ENCODE measurements around the gene LMO7.
"Not testable (repeated sequence)": the region's sequence is repeated elsewhere in the genome, so short reads cannot be mapped to it uniquely, and the experiment has no call there.

LMO7 gene

GRCh38 chr13:75699062-75699461, 62.9 kb downstream of the LMO7 start:
- DNase-seq (ENCODE audit: low read depth in 2 of 2), result no peak

DNA sequence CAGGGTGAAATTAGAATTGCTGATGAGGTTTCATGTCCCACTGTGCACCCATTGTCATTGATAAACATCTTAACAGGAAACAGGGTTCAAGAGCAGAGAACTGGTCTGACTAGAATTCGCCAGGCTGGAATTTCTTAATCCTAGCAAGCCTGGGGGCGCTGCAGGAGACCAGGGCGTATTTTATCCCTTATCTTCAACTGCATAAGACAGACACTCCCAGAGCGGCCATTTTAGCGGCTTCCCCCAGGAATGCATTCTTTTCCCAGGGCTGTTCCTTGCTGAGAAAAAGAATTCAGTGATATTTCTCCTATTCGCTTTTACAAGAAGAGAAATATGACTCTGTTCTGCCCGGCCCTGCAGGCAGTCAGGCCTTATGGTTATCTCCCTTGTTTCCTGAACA, 63.6 kb downstream of the LMO7 start:
- DNase-seq (ENCODE audit: low read depth in 2 of 2), result not testable (repeated sequence)

DNA sequence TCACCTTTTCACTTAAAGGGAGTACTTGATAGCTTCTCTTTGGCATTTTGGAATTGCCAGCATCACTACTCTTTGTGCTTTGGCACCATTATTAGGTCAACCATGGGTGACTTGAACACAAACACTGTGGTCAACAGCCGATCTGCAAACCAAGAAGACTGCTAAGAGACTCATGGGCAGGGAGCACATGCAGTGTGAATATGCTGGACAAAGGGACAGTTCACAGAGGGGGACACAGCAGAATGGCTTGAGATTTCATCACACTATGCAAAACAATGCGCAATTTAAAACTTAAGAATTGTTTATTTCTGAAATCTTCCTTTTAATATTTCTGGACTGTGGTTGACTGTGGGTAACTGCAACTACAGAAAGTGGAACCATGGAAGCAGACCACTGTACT, 64.4 kb downstream of the LMO7 start:
- no peak for DNase-seq (ENCODE audit: low read depth in 2 of 2)

DNA sequence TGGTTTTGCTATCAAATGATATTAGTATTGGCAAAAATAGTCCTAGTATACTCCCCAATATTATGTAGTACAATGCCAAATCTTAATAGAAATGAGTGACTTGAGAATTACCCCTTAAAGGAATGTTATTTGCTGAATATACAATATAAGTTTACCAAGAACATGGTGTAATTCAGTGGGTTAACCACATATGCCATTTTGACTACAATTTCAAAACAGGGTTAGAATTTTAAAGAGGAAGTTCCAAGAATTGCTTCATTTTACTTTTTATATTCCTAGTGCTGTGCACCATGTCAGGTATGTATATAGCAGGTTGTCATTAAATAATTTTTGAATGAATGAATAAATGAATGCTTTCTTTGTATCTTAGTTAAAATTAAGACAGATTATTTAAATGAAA, 66.3 kb downstream of the LMO7 start:
- no peak for DNase-seq (ENCODE audit: low read depth in 2 of 2)

- DNase-seq (ENCODE audit: low read depth in 2 of 2), result no peak
These were observed 67.6 kb downstream of the LMO7 start for GRCh38 chr13:75703769-75704168.

DNA sequence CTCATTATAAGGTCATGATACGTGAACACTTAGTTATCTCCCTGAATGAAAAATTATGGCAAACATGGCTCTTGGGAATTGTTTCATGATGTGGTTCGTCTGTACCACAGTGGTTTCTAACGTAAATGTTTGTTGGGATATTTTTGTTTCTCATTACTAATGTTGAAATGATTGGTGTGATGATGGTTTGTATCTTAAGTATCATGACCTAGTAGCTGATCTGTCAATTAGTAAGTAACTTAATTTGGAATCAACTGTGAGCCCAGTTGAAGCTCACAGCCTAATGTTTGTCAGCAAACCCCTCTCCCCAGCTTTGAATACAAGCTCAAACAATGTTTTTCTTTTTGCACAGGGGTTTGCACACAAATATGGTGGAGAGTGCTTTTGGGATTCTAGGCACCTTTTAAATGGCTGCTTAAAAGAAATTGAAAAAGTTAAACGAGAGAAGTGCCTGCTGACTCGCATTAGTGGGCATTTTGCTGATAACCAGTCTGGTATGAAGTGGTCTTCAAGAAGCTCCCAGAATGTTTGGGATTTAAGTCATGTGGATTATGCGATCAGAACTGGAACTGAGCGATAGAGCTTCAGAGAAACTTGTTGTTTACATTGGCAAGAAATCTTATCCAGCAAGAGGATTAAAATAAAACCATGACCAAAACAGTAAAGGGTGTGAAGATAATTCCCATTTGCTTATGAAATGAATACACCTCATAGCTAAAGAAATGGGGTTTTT, 68.2 kb downstream of the LMO7 start:
- no peak for DNase-seq (ENCODE audit: low read depth in 2 of 2)

- no peak for DNase-seq (ENCODE audit: low read depth in 2 of 2)
These were observed 68.8 kb downstream of the LMO7 start for GRCh38 chr13:75704927-75705288.

DNA sequence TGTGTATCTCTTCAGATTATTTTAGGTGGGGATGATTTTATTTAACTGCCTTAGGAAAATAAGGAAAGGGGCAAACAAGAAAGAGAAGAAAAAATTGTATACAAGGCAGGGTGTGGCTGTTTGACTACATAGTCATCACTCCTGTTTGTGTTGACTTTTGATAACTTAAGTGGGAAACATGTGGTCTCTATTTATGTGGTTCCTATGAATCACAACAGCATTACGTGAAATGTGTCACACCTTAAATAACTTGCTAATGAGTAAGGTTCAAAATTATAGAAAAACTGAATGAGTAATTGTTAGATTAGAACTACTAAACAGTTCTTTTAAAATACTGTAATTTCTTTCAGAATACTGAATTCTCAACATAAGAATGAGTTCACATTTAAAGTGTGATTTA, 69.3 kb downstream of the LMO7 start:
- no peak for DNase-seq (ENCODE audit: low read depth in 2 of 2)

DNA sequence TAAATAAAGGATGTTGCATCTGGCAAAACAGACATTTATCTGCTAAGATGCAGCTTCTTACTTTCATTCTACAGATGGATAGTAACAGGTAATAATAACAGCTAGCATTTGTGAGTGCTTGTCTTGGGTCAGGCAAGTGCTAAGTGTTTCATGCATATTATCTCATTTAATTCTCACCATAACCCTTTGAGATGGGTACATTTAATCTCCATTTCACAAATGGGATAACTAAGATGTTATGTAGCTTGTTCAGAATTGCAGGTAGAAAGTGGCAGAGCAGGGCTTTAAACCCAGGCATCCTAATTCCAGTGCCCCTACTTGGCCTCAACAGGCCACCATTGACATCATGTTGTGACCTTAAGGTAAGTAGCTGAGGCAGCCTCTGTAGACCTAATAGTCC, 69.8 kb downstream of the LMO7 start:
- DNase-seq (ENCODE audit: low read depth in 2 of 2), result no peak

DNA sequence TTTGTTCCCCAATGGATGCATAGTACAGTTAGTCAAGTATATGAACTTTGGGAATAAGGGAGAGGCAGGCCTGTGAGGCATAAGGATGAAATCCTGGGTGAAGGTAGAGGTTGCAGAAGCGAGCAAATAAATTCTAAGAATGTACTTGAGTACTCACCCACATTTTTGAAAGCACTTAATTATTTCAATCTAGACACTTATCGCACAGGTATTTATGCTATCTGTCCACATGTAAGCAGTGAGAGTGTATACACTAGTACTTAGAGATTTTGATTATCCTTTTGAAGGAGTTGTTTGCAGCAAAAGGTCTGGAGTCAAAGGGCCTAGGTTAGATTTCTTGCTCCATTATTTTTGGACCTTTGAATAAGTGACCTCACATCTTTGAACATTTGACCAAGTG, 77.7 kb downstream of the LMO7 start:
- DNase-seq (ENCODE audit: low read depth in 2 of 2), result no peak

GRCh38 chr13:75715601-75716523, 79.7 kb downstream of the LMO7 start:
- no peak for DNase-seq (ENCODE audit: low read depth in 2 of 2)

DNA sequence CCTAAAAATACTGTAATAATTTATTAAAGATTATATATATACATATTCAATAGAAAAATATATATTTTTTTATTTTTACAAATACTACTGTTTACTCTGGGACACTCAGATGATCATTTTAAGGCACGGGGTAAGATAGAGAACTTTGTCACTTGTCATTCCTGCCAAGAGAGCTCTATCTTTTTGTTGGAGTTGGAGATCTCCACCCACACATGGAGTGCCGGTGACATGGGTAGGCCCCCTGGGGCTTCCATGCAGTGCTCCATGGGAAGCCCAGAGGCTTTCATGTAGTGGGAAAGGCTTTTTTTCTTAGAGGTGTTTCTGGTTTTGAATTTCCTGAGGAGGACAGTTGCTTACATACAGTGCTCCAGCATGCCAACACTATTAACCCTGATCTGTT, 81.4 kb downstream of the LMO7 start:
- no peak for DNase-seq (ENCODE audit: low read depth in 2 of 2)

GRCh38 chr13:75721307-75721706, 85.2 kb downstream of the LMO7 start:
- DNase-seq (ENCODE audit: low read depth in 2 of 2), result no peak

GRCh38 chr13:75723901-75724300, 87.8 kb downstream of the LMO7 start:
- DNase-seq (ENCODE audit: low read depth in 2 of 2), result no peak

GRCh38 chr13:75724752-75725517, 88.8 kb downstream of the LMO7 start:
- no peak for DNase-seq (ENCODE audit: low read depth in 2 of 2)

DNA sequence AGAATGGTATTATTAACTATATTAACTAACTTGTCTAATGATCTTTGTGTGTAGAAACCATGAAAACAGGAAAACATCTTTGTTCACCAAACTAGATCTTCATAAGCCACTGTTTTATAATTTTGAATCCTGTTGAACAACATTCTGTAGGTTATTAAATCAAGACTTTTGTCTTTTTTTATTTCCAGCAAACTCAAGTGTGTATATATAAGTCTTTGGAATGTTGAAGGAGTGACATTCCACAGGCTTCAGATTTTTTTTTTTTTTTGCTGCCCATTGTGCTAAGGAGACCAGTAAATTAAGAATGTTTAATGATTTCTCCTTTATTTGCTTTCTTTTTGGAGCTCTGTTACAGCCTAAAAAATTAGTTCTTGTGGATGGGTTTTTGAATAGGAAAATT, 89.6 kb downstream of the LMO7 start:
- no peak for DNase-seq (ENCODE audit: low read depth in 2 of 2)

GRCh38 chr13:75726306-75726705, 90.2 kb downstream of the LMO7 start:
- no peak for DNase-seq (ENCODE audit: low read depth in 2 of 2)

DNA sequence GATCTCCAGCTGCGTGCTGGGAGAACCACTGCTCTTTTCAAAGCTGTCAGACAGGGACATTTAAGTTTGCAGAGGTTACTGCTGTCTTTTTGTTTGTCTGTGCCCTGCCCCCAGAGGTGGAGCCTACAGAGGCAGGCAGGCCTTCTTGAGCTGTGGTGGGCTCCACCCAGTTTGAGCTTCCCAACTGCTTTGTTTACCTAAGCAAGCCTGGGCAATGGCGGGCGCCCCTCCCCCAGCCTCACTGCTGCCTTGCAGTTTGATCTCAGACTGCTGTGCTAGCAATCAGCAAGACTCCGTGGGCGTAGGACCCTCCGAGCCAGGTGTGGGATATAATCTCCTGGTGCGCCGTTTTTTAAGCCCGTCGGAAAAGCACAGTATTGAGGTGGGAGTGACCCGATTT, 97.0 kb downstream of the LMO7 start:
- not testable (repeated sequence) for DNase-seq (ENCODE audit: low read depth in 2 of 2)

DNA sequence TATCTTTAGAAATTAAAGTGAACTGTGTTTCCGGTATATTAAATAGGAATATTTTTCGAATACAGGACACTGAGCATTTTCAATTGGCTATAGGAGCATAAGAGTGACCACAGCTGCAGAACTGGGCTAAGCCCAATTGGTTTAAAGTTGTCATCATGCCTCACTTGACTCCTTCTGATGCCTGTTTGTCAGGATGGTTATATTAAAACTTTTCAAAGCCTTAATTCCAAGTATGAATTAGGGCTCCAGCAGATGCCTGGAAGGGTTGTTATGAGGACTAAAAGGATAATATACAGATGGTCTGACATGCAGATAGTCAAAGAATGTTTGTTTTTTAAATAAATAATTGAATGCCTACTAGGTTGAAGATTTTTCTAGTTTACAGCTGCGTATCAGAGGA, 100.0 kb downstream of the LMO7 start:
- DNase-seq (ENCODE audit: low read depth in 2 of 2), result no peak

DNA sequence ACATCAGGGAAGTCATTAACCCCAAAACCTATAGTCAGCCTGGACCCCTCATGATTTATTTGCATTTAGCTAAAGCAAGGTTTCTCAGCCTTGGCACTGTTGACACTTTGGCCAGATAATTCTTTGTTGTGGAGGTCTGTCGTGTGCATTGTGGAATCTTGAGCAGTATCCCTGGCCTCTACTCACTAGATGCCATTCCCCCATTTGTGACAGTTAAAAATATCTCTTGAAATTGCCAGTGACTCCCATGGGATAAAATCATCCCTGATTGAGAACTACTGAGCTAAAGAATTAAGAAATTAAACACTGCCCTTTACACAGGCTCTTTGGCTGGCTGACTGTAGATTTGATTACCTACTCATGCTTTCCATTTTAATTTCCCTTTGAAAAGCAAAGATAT, 102.7 kb downstream of the LMO7 start:
- no peak for DNase-seq (ENCODE audit: low read depth in 2 of 2)

GRCh38 chr13:75739244-75739868, 103.2 kb downstream of the LMO7 start:
- no peak for DNase-seq (ENCODE audit: low read depth in 2 of 2)

- no peak for DNase-seq (ENCODE audit: low read depth in 2 of 2)
These were observed 103.9 kb downstream of the LMO7 start for GRCh38 chr13:75740031-75740430.
